ENCODE results near the gene OR6B1. TPM values are rescaled to one million over a fixed set of nuclear protein-coding genes. Genes with fewer than 3 reads are reported as not detected.

OR6B1 gene
- total and polyA plus RNA-seq, 9 of the 15 experiments (the other 6 are each of a cell fraction or from before 2014, with no cell fraction given): not detected

GRCh38 chr7:144011458-144012230 lies 11.5 kb downstream of the OR6B1 start (continued):
- TF ChIP-seq CTCF (IDR thresholded peaks at IDR 0.05 in 2 of 3, conservative IDR thresholded peaks at IDR 0.05 in 1 of 3; ENCODE audit: insufficient read depth in 2 of 3, low read depth in 1 of 3, low read length in 3 of 3): peak in 2 of 3 experiments; percentile 36 to 41; a peak in 2 of 6 replicates
- TF ChIP-seq RAD21 (CRISPR knock-in tag; conservative IDR thresholded peaks at IDR 0.05 in 1 of 2, IDR thresholded peaks at IDR 0.05 in 1 of 2): peak; percentile 30 to 54; a peak in 2 of 4 replicates
- peak; percentile 95 for TF ChIP-seq ZNF431 (CRISPR knock-in tag; IDR thresholded peaks at IDR 0.05)
- peak; percentile 35; the same call in 1 of the 2 replicates for TF ChIP-seq REST (IDR thresholded peaks at IDR 0.05; ENCODE audit: borderline replicate concordance)
- no peak for TF ChIP-seq REST (CRISPR knock-in tag; IDR thresholded peaks at IDR 0.05; ENCODE audit: low read depth)
- TF ChIP-seq ZNF77 (CRISPR knock-in tag; IDR thresholded peaks at IDR 0.05): no peak
- no peak for TF ChIP-seq TSHZ1 (CRISPR knock-in tag; IDR thresholded peaks at IDR 0.05)
